Parathyroid adenoma (tissue), 2 donors: ENCODE results near the gene RAB3IP.

Source experiments
- H2AFZ ChIP-seq: fragments of 300-600 bp; sonication (generic); one replicate; pipeline ENCODE4 v1.7.0; 2017; ENCODE audit warnings: antibody characterized with exemption, mild to moderate bottlenecking
- H3K27ac ChIP-seq: fragments of 300-600 bp; sonication (generic); one replicate; pipeline ENCODE4 v1.7.0; 2017
- H3K27me3 ChIP-seq: fragments of 300-600 bp; sonication (generic); one replicate; pipeline ENCODE4 v1.7.0; 2017; ENCODE audit warnings: low read length; ENCODE audit not compliant: control insufficient read depth, insufficient read depth
- H3K36me3 ChIP-seq: fragments of 300-600 bp; sonication (generic); one replicate; pipeline ENCODE4 v1.7.0; 2017; ENCODE audit warnings: low read length; ENCODE audit not compliant: control insufficient read depth, insufficient read depth
- H3K4me1 ChIP-seq: fragments of 300-600 bp; sonication (generic); one replicate; pipeline ENCODE4 v1.7.0; 2017; ENCODE audit warnings: control low read depth
- H3K4me2 ChIP-seq: fragments of 300-600 bp; sonication (generic); one replicate; pipeline ENCODE4 v1.7.0; 2017; ENCODE audit warnings: low read length
- H3K4me3 ChIP-seq: fragments of 300-600 bp; sonication (generic); one replicate; pipeline ENCODE4 v1.7.0; 2017; ENCODE audit warnings: low read depth, low read length
- H3K79me2 ChIP-seq: fragments of 300-600 bp; sonication (generic); one replicate; pipeline ENCODE4 v1.7.0; 2017; ENCODE audit warnings: control low read depth
- H3K9ac ChIP-seq: fragments of 300-600 bp; sonication (generic); one replicate; pipeline ENCODE4 v1.7.0; 2017; ENCODE audit warnings: mild to moderate bottlenecking
- H3K9me3 ChIP-seq: fragments of 300-600 bp; sonication (generic); one replicate; pipeline ENCODE4 v1.7.0; 2017; ENCODE audit warnings: low read length; ENCODE audit not compliant: control insufficient read depth
- TF ChIP-seq, protein P1 (sequence below): fragments of 300-600 bp; sonication (generic); IDR thresholded peaks from one replicate; pipeline ENCODE4 v1.7.0; 2017; ENCODE audit warnings: antibody characterized with exemption, mild to moderate bottlenecking
- donor health status: primary hyperparathyroidism.

RAB3IP gene

DNA sequence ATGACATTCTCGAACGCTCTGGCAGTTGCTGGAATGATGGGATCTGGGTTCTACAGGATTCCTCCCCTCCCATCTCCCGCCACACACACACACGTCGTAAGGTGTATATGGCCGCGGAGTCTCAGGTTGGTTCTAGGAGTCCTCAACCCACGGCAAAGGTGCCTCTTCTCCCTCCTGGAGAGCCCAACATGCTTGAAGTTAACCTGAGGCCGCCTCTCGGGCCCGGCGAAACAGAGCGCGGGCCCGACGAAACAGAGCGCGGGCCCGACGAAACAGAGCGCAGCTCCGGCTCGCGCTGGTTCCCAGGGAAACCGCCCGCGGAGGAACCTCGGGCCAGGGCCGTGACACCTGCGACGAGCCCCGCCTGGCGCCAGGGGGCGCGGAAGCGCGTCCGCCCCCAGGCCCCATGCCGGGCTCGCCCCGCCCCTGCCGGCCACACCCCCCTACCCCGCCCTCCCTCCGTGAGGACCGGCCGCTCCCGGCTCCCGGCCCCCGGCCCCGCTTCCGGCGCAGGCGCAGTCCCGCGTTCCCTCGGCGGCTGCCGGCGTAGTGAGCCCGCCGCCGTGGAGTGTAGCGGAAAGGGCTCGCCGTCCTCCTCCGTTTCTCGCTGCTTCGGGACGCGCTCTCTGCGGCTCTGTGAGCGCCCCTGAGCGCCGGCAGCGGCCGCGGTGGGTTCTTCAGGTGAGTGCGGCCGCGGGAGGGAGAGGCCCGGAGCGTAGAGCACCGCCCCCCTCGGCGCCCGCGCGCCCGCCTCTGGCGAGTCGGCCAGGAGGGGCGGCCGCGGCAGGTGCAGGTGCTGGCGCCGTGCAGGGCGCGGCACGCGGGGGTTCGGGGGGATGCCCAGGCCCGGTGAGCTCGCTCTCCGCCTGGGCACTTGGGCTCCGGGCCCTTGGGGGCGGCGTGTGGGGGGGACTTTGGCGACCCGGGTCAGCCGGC lies at the start of gene RAB3IP:
Gene RAB3IP (plus strand): TSS at position 510 of the 936 bp plus-strand sequence. CDS start 16,549 bp downstream, outside the sequence.
- Histone ChIP-seq H3K79me2 (no peaks in the 10 kb centered on the region), H3K36me3 (no peaks in the 10 kb centered on the region)

GRCh38 chr12:69689638-69690037 lies 49.0 kb upstream of the RAB3IP start:
- Histone ChIP-seq H2AFZ (no peak overlapping the region), H3K4me2 (no peak overlapping the region), H3K27me3 (peaks cover 2% of the 10 kb centered on the region), H3K27ac (no peak overlapping the region), H3K4me1 (no peaks in the 10 kb centered on the region), H3K9me3 (no peaks in the 10 kb centered on the region), H3K4me3 (no peak overlapping the region), H3K36me3 (no peaks in the 10 kb centered on the region), H3K79me2 (no peaks in the 10 kb centered on the region), H3K9ac (no peak overlapping the region)
- TF ChIP-seq, protein P1, sequence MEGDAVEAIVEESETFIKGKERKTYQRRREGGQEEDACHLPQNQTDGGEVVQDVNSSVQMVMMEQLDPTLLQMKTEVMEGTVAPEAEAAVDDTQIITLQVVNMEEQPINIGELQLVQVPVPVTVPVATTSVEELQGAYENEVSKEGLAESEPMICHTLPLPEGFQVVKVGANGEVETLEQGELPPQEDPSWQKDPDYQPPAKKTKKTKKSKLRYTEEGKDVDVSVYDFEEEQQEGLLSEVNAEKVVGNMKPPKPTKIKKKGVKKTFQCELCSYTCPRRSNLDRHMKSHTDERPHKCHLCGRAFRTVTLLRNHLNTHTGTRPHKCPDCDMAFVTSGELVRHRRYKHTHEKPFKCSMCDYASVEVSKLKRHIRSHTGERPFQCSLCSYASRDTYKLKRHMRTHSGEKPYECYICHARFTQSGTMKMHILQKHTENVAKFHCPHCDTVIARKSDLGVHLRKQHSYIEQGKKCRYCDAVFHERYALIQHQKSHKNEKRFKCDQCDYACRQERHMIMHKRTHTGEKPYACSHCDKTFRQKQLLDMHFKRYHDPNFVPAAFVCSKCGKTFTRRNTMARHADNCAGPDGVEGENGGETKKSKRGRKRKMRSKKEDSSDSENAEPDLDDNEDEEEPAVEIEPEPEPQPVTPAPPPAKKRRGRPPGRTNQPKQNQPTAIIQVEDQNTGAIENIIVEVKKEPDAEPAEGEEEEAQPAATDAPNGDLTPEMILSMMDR: no peak

More for the DNA sequence above, at the start of gene RAB3IP:
- Histone ChIP-seq H3K4me3 (peak within 1 kb of the TSS; percentile 78), H3K27ac (peak within 1 kb of the TSS; percentile 78), H3K9ac (no peak within 1 kb of the TSS), H2AFZ (peak within 1 kb of the TSS; percentile 93), H3K4me2 (peak within 1 kb of the TSS; percentile 85), H3K9me3 (no peaks in the 10 kb centered on the region), H3K4me1 (peaks cover 5% of the 10 kb centered on the region), H3K27me3 (no peaks in the 10 kb centered on the region)
- TF ChIP-seq, protein P1: peak; percentile 65

DNA sequence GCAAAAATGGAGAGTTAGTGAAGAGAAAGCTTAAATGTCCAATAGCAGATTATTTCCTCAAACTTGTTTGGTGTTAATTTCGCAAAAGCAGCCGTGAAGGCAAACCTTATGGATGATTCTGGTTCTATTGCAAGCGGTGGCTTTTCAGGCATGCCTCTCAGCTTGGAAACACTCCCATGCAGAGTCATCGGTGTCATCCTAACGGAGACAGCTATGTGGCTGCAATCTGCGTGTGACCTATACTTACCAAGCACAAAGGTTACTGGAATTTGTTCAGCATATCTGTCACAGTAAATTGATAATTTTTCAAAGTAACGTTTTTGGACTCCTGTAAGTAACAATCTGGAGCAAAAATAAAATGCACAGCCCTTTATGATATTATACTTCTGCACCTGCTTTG lies 44.5 kb upstream of the RAB3IP start:
- Histone ChIP-seq H3K79me2 (no peaks in the 10 kb centered on the region), H3K9me3 (no peaks in the 10 kb centered on the region), H2AFZ (no peak overlapping the region), H3K36me3 (no peaks in the 10 kb centered on the region), H3K4me2 (no peak overlapping the region), H3K4me1 (no peaks in the 10 kb centered on the region), H3K27ac (no peak overlapping the region), H3K4me3 (no peak overlapping the region), H3K9ac (no peak overlapping the region), H3K27me3 (peaks cover 5% of the 10 kb centered on the region)
- TF ChIP-seq, protein P1: no peak

DNA sequence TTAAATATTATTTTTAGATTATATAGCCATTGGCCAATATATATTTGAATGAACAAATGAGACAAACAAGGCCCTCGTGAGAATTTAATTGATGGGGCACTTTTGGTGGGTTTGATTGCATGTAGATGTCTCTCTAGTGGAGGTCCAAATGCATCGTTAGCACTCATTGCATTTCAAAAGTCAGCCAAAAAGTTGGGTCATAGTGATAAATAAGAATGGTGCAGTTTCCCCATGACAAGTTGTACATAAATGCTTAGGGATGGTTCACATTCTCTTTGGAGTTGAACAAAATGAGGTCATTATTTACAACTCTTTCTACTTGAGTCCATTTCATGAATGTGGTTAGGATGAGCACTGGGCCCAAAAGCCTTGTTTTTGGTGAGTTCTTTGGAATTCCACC lies 40.6 kb upstream of the RAB3IP start:
- Histone ChIP-seq H3K79me2 (no peaks in the 10 kb centered on the region), H3K27me3 (peaks cover 5% of the 10 kb centered on the region), H2AFZ (no peak overlapping the region), H3K9me3 (no peaks in the 10 kb centered on the region), H3K4me2 (no peak overlapping the region), H3K4me1 (no peaks in the 10 kb centered on the region), H3K9ac (no peak overlapping the region), H3K4me3 (no peak overlapping the region), H3K27ac (no peak overlapping the region), H3K36me3 (no peaks in the 10 kb centered on the region)
- TF ChIP-seq, protein P1: no peak
